ENCODE measurements around the gene SHOC1. TPM values are rescaled to one million over a fixed set of nuclear protein-coding genes. Genes with fewer than 3 reads are reported as not detected.

The SHOC1 gene
- under 0.01 and 0.09 TPM in 2 replicates for total RNA-seq

GRCh38 chr9:111794835-111795556, at the start of gene SHOC1:
Gene SHOC1 (minus strand): TSS chr9:111794937. CDS start chr9:111791418, 3,519 bp downstream.

Other genes starting within 250 kb of the SHOC1 start
- 46.6 and 60.8 TPM in 2 replicates for gene PTGR1, start 195.3 kb downstream of the SHOC1 start, total RNA-seq
- 10.5 and 11.9 TPM in 2 replicates for gene DNAJC25, start 163.6 kb downstream of the SHOC1 start, total RNA-seq
- gene GNG10, start 133.3 kb downstream of the SHOC1 start, total RNA-seq = 83.2 and 85.8 TPM in 2 replicates
- 71.6 and 167 TPM in 2 replicates for gene UGCG, start 101.9 kb upstream of the SHOC1 start, total RNA-seq

Measured in smooth muscle cell of the umbilical artery (primary cell).